Stimulated activated CD4-positive, alpha-beta T cell treated with anti-CD3 and anti-CD28 coated beads, Interleukin-2, amount 100 ng/mL, for 48 hours (primary cell): ENCODE measurements around the gene DOK4.

ENCODE experiments used
- DNase-seq, 2 donors: peaks; one replicate each; pipeline ENCODE4 v3.0.0-alpha.2; 2020

The DOK4 gene

GRCh38 chr16:57485916-57486857, at the start of gene DOK4:
TSS of gene DOK4 (minus strand) at chr16:57486493. CDS start at chr16:57479507, 6,986 bp downstream.
- DNase-seq, result peak; percentile 79 to 83

- DNase-seq, result peak; percentile 89 to 92
These were observed 49.5 kb upstream of the DOK4 start for GRCh38 chr16:57535680-57536305.

- no peak for DNase-seq
These were observed 48.8 kb upstream of the DOK4 start for GRCh38 chr16:57534881-57535658.

GRCh38 chr16:57534337-57534880, 48.1 kb upstream of the DOK4 start:
- DNase-seq, result no peak

GRCh38 chr16:57533431-57534336, 47.4 kb upstream of the DOK4 start:
- no peak for DNase-seq

- DNase-seq, result no peak
These were observed 46.0 kb upstream of the DOK4 start for GRCh38 chr16:57532266-57532625.

GRCh38 chr16:57531635-57532265, 45.5 kb upstream of the DOK4 start:
- DNase-seq, result no peak

- no peak for DNase-seq
These were observed 44.9 kb upstream of the DOK4 start for GRCh38 chr16:57531253-57531575.

GRCh38 chr16:57530522-57531252, 44.4 kb upstream of the DOK4 start:
- DNase-seq, result no peak

GRCh38 chr16:57530104-57530521, 43.8 kb upstream of the DOK4 start:
- peak; percentile 49 to 55 for DNase-seq

GRCh38 chr16:57529391-57530103, 43.3 kb upstream of the DOK4 start:
- no peak for DNase-seq

- no peak for DNase-seq
These were observed 42.5 kb upstream of the DOK4 start for GRCh38 chr16:57528499-57529390.

- DNase-seq, result no peak
These were observed 41.5 kb upstream of the DOK4 start for GRCh38 chr16:57527610-57528360.

GRCh38 chr16:57527027-57527426, 40.7 kb upstream of the DOK4 start:
- DNase-seq, result no peak

GRCh38 chr16:57526498-57526897, 40.2 kb upstream of the DOK4 start:
- no peak for DNase-seq

- no peak for DNase-seq
These were observed 39.5 kb upstream of the DOK4 start for GRCh38 chr16:57525761-57526160.

- DNase-seq, result no peak
These were observed 36.7 kb upstream of the DOK4 start for GRCh38 chr16:57522960-57523359.

GRCh38 chr16:57519796-57520360, 33.6 kb upstream of the DOK4 start:
- peak; percentile 82 to 84 for DNase-seq
